ENCODE measurements around the gene ENKUR. TPM values are rescaled to one million over a fixed set of nuclear protein-coding genes. Genes with fewer than 3 reads are reported as not detected.

Gene ENKUR
- total RNA-seq, 1 experiment from 2014 or later, result not detected

DNA sequence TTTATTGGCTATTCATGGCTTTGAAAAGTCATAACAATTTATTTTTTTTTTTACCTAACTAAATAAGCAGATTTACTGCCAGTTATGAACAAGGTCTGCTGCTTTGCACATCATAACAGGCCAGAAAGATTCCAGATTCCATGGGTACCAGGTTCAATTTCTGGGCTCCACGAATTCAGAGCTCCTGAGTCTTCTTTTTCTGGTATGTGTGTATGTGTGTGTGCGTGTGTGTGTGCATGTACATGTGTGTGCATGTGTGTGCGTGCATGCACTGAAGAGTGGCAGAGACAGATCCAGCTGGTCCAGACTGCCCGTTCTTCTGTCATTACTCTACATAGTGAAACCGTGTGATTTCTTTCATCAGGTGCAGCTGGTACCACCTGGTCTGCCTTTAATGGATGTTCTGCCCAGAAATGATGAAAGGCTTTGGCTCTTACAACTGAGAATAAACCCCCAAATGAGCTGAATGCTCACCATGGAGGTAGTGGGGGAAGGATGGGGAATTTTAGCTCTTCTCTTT lies 48.9 kb downstream of the ENKUR start:
- no peaks in the 10 kb centered on the region for H3K9me2 ChIP-seq (replicated peaks; ENCODE audit: insufficient read depth, low read length)

DNA sequence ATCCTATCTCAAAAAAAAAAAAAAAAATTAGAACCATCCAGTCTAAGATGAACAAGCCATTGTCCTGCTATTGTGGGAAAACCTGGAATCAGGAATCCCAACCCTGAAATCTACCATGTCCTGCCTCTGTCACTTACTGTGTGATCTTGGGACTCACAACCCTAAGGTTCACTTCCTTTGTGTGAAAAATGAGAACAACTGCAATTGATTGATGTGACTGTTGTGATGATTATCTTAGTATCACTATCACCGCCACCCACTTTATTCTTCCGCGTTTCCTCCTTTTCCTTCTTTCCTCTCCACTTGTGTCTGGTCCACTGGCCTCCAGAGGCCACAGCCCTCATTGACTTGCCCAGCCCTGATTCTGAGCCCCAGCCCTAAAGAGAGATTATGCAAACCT lies 50.9 kb downstream of the ENKUR start:
- H2AFZ ChIP-seq (ENCODE audit: low read length), result no peak overlapping the region
- no peaks in the 10 kb centered on the region for H3K27me3 ChIP-seq (ENCODE audit: low read length)

More for the DNA sequence above, 48.9 kb downstream of the ENKUR start:
- Histone ChIP-seq H3K4me1 (ENCODE audit: low read length) (no peaks in the 10 kb centered on the region), H3K4me2 (ENCODE audit: low read depth, low read length, poor library complexity, severe bottlenecking) (no peak overlapping the region), H3K9me3 (ENCODE audit: low read length) (peaks cover 16% of the 10 kb centered on the region), H3K27me3 (ENCODE audit: low read length) (no peaks in the 10 kb centered on the region), H2AFZ (ENCODE audit: low read length) (no peak overlapping the region), H4K20me1 (ENCODE audit: insufficient read depth, low read depth, low read length) (no peaks in the 10 kb centered on the region), H3K79me2 (ENCODE audit: low read length) (no peaks in the 10 kb centered on the region), H3K4me3 (ENCODE audit: low read length) (no peak overlapping the region), H3K27ac (ENCODE audit: low read length) (no peak overlapping the region), H3K9ac (ENCODE audit: low read length) (no peak overlapping the region), H3K36me3 (ENCODE audit: insufficient read depth, low read length) (no peaks in the 10 kb centered on the region)
- DNase-seq, result no peak

DNA sequence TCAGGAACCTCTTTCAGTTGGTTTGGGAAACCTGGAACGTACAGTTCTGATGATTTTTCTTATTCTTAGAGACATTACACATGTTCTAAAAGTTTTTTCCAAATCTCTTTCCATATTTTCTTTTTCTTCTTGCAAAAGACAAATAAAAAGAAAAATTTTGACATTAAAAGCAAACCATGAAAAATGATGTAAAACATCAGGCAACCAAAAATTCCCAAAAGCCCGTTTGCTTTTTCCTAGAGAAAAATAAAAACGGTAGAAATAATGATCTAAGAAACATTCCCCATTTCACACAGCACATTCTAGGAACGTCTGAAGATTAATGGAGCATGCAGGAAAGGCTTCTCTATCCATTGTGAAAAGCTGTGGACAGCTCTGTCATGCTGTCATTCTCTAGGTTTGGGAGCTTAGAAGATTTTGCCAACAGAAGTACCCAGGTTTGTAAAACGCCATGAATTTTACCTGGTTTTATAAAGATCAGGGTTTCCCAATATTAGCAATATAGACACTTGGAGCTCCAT lies 52.4 kb downstream of the ENKUR start:
- Histone ChIP-seq H3K9me3 (ENCODE audit: low read length) (peaks cover 5% of the 10 kb centered on the region), H3K9me2 (replicated peaks; ENCODE audit: insufficient read depth, low read length) (no peaks in the 10 kb centered on the region), H3K27me3 (ENCODE audit: low read length) (no peaks in the 10 kb centered on the region), H3K4me3 (ENCODE audit: low read length) (no peak overlapping the region), H3K9ac (ENCODE audit: low read length) (no peak overlapping the region), H2AFZ (ENCODE audit: low read length) (no peak overlapping the region), H3K4me1 (ENCODE audit: low read length) (no peaks in the 10 kb centered on the region), H4K20me1 (ENCODE audit: insufficient read depth, low read depth, low read length) (no peaks in the 10 kb centered on the region), H3K27ac (ENCODE audit: low read length) (no peak overlapping the region), H3K4me2 (ENCODE audit: low read depth, low read length, poor library complexity, severe bottlenecking) (no peak overlapping the region), H3K36me3 (ENCODE audit: insufficient read depth, low read length) (no peaks in the 10 kb centered on the region), H3K79me2 (ENCODE audit: low read length) (no peaks in the 10 kb centered on the region)
- no peak for DNase-seq

More for the DNA sequence above, 50.9 kb downstream of the ENKUR start:
- no peaks in the 10 kb centered on the region for H4K20me1 ChIP-seq (ENCODE audit: insufficient read depth, low read depth, low read length)
- no peak overlapping the region for H3K4me2 ChIP-seq (ENCODE audit: low read depth, low read length, poor library complexity, severe bottlenecking)
- H3K4me3 ChIP-seq (ENCODE audit: low read length), result no peak overlapping the region
- H3K79me2 ChIP-seq (ENCODE audit: low read length), result no peaks in the 10 kb centered on the region
- no peak overlapping the region for H3K9ac ChIP-seq (ENCODE audit: low read length)
- H3K36me3 ChIP-seq (ENCODE audit: insufficient read depth, low read length), result no peaks in the 10 kb centered on the region
- H3K9me3 ChIP-seq (ENCODE audit: low read length), result peaks cover 12% of the 10 kb centered on the region
- DNase-seq, result no peak
- H3K4me1 ChIP-seq (ENCODE audit: low read length), result no peaks in the 10 kb centered on the region
- H3K9me2 ChIP-seq (replicated peaks; ENCODE audit: insufficient read depth, low read length), result no peaks in the 10 kb centered on the region
- H3K27ac ChIP-seq (ENCODE audit: low read length), result no peak overlapping the region

DNA sequence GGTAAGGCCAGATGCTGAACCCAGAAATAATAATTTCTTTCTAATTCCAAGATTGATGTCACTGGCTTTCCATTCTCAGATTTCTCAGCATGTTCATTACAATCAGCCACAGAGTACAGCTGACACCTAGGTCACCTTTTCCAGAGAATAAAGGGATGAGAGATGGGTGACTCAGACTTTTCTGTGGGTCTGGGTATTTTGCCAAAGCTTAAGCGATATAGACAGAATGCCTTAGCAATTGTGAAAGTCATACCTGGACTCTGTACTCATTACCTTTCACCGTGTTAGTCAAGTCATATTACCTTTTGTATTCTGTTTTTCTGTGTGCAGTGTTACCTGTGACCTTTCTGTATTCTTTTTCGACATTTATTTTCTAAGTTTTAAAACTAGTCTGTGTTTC lies 53.0 kb downstream of the ENKUR start:
- DNase-seq, result no peak
- Histone ChIP-seq H3K9ac (ENCODE audit: low read length) (no peak overlapping the region), H3K27me3 (ENCODE audit: low read length) (no peaks in the 10 kb centered on the region), H3K9me3 (ENCODE audit: low read length) (peaks cover 5% of the 10 kb centered on the region), H3K4me2 (ENCODE audit: low read depth, low read length, poor library complexity, severe bottlenecking) (no peak overlapping the region), H3K4me1 (ENCODE audit: low read length) (no peaks in the 10 kb centered on the region), H3K79me2 (ENCODE audit: low read length) (no peaks in the 10 kb centered on the region), H3K9me2 (replicated peaks; ENCODE audit: insufficient read depth, low read length) (no peaks in the 10 kb centered on the region), H3K36me3 (ENCODE audit: insufficient read depth, low read length) (no peaks in the 10 kb centered on the region), H4K20me1 (ENCODE audit: insufficient read depth, low read depth, low read length) (no peaks in the 10 kb centered on the region), H2AFZ (ENCODE audit: low read length) (no peak overlapping the region), H3K27ac (ENCODE audit: low read length) (no peak overlapping the region), H3K4me3 (ENCODE audit: low read length) (no peak overlapping the region)

DNA sequence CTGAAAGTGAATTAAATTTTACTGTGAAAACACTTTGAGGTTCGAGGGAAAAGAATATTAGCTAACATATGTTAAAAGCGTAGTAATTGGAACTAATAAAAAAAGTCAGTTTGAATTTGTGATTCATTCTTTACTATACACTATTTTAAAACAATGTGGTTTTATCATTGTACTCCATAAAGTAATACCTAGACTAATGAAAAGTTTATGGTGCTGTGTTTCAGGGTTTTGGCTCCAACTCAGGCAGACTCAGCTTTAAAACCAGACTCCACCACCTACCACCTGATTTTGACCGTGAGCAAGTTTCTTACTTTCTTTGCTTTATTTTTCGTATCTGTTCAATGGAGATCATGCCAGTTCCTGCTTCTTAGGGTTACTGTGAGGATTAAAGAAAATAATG lies 54.4 kb downstream of the ENKUR start:
- no peaks in the 10 kb centered on the region for H4K20me1 ChIP-seq (ENCODE audit: insufficient read depth, low read depth, low read length)
- H3K4me1 ChIP-seq (ENCODE audit: low read length), result no peaks in the 10 kb centered on the region
- no peak overlapping the region for H3K4me2 ChIP-seq (ENCODE audit: low read depth, low read length, poor library complexity, severe bottlenecking)
- no peak overlapping the region for H2AFZ ChIP-seq (ENCODE audit: low read length)
- no peaks in the 10 kb centered on the region for H3K9me2 ChIP-seq (replicated peaks; ENCODE audit: insufficient read depth, low read length)
- H3K4me3 ChIP-seq (ENCODE audit: low read length), result no peak overlapping the region
- no peaks in the 10 kb centered on the region for H3K79me2 ChIP-seq (ENCODE audit: low read length)
- no peaks in the 10 kb centered on the region for H3K36me3 ChIP-seq (ENCODE audit: insufficient read depth, low read length)
- H3K27me3 ChIP-seq (ENCODE audit: low read length), result no peaks in the 10 kb centered on the region
- no peak for DNase-seq
- H3K9me3 ChIP-seq (ENCODE audit: low read length), result peaks cover 4% of the 10 kb centered on the region; the same call in 1 of the 2 replicates
- no peak overlapping the region for H3K9ac ChIP-seq (ENCODE audit: low read length)
- H3K27ac ChIP-seq (ENCODE audit: low read length), result no peak overlapping the region

DNA sequence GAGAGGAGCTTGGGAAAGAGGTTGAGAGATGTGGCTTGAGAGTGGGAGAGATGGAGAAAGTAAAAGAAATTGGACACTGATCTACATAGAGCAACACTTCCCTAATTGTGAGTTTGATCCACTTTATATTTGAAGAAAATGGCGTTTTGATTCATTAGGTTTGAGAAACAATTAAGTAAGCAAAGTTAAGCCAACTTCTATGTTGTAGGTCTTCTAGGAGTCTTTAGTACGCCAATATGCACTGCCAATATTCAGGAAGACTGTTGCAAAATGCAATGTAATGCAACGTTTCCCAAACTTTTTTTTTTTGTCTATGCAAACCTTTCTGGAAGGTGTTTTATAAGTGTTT lies 56.6 kb downstream of the ENKUR start:
- no peaks in the 10 kb centered on the region for H3K79me2 ChIP-seq (ENCODE audit: low read length)
- H3K9ac ChIP-seq (ENCODE audit: low read length), result no peak overlapping the region
- H3K27me3 ChIP-seq (ENCODE audit: low read length), result no peaks in the 10 kb centered on the region
- H2AFZ ChIP-seq (ENCODE audit: low read length), result no peak overlapping the region
- H3K36me3 ChIP-seq (ENCODE audit: insufficient read depth, low read length), result no peaks in the 10 kb centered on the region
- H3K4me1 ChIP-seq (ENCODE audit: low read length), result no peaks in the 10 kb centered on the region
- H3K27ac ChIP-seq (ENCODE audit: low read length), result no peak overlapping the region
- H3K9me3 ChIP-seq (ENCODE audit: low read length), result peaks cover 4% of the 10 kb centered on the region
- no peaks in the 10 kb centered on the region for H3K9me2 ChIP-seq (replicated peaks; ENCODE audit: insufficient read depth, low read length)
- H3K4me3 ChIP-seq (ENCODE audit: low read length), result no peak overlapping the region
- H3K4me2 ChIP-seq (ENCODE audit: low read depth, low read length, poor library complexity, severe bottlenecking), result no peak overlapping the region
- DNase-seq, result no peak
- H4K20me1 ChIP-seq (ENCODE audit: insufficient read depth, low read depth, low read length), result no peaks in the 10 kb centered on the region

DNA sequence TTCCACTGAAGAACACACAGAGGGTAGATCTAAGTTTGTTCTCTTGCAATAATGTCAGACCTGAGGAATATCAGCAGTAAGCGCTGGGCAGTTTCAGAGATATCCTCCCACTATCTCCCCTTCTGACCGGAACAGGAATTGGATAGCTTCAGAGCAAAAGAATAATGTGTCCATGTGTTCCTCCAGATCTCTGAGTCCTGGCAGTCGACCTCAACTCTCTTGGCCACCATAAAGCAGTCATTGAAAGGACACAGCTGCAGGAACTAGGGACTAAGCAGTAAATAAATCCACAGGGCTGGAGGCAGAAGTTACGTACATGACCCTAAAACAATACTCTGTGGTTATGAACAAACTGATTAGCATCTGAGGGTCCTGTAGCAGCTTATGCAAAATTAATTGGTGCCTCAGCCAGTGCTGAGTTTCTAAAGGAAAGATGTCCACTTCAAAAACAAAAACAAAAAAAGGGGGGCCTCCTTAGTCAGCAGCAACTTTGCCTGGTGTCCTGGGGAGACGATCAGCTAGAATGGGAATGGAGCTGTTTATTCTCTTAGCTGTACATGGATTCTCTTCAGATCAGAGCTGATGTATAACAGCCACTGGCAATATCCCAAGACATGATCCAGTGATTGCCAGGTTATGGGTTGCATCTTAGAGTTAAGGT lies 57.1 kb downstream of the ENKUR start:
- Histone ChIP-seq H3K9me3 (ENCODE audit: low read length) (peaks cover 4% of the 10 kb centered on the region), H3K79me2 (ENCODE audit: low read length) (no peaks in the 10 kb centered on the region), H2AFZ (ENCODE audit: low read length) (no peak overlapping the region), H3K9me2 (replicated peaks; ENCODE audit: insufficient read depth, low read length) (no peaks in the 10 kb centered on the region), H4K20me1 (ENCODE audit: insufficient read depth, low read depth, low read length) (no peaks in the 10 kb centered on the region), H3K4me1 (ENCODE audit: low read length) (no peaks in the 10 kb centered on the region), H3K27ac (ENCODE audit: low read length) (no peak overlapping the region), H3K27me3 (ENCODE audit: low read length) (no peaks in the 10 kb centered on the region), H3K4me2 (ENCODE audit: low read depth, low read length, poor library complexity, severe bottlenecking) (no peak overlapping the region), H3K36me3 (ENCODE audit: insufficient read depth, low read length) (no peaks in the 10 kb centered on the region), H3K4me3 (ENCODE audit: low read length) (no peak overlapping the region), H3K9ac (ENCODE audit: low read length) (no peak overlapping the region)
- DNase-seq, result no peak

DNA sequence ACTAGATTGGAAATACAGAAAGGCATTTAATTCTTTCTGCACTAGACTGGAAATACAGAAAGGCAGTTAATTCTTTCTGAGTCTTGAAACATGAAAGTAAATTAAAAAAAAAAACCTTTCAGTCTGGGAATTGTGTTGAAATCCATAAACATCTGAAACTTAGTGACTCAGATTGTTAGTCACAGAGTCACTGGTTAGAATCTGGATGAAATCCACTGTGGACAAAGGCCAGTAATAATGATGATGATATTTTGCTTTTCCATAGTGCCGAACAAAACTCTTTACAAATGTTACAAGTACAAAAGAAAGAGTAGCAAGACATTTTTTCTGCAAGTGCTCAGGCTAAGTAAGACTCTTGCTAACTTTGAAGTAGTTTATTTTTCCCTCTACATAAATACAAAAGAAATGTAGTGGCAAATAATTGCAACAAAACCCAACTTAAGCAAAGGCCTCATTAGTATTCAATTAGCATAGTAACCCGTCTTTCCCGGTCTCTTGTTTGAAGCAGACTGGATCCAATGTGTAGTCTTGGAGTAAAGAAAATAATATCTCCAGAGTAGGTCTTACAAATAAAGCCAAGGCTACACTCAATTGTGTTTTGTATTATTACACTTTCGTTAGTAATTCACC lies 57.8 kb downstream of the ENKUR start:
- H3K36me3 ChIP-seq (ENCODE audit: insufficient read depth, low read length), result no peaks in the 10 kb centered on the region
- no peak overlapping the region for H3K4me3 ChIP-seq (ENCODE audit: low read length)
- H3K4me1 ChIP-seq (ENCODE audit: low read length), result no peaks in the 10 kb centered on the region
- peaks cover 4% of the 10 kb centered on the region for H3K9me3 ChIP-seq (ENCODE audit: low read length)
- H3K79me2 ChIP-seq (ENCODE audit: low read length), result no peaks in the 10 kb centered on the region
- no peaks in the 10 kb centered on the region for H4K20me1 ChIP-seq (ENCODE audit: insufficient read depth, low read depth, low read length)
- H3K27ac ChIP-seq (ENCODE audit: low read length), result no peak overlapping the region
- no peak overlapping the region for H3K4me2 ChIP-seq (ENCODE audit: low read depth, low read length, poor library complexity, severe bottlenecking)
- H3K27me3 ChIP-seq (ENCODE audit: low read length), result no peaks in the 10 kb centered on the region
- H2AFZ ChIP-seq (ENCODE audit: low read length), result no peak overlapping the region
- no peak overlapping the region for H3K9ac ChIP-seq (ENCODE audit: low read length)
- DNase-seq, result no peak
- H3K9me2 ChIP-seq (replicated peaks; ENCODE audit: insufficient read depth, low read length), result no peaks in the 10 kb centered on the region

Measured in Karpas-422 (cell line).